ENCODE results near the gene DLK1.

GRCh38 chr14:100688051-100688450, 38.6 kb upstream of the DLK1 start:
- TF ChIP-seq POLR2A (IDR thresholded peaks at IDR 0.05; ENCODE audit: low read length), result no peak
- no peak for TF ChIP-seq GATA1 (IDR thresholded peaks at IDR 0.05; ENCODE audit: low read depth, low read length)
